HG03354 (cell line): Measurements from ENCODE around the gene PPWD1.
"Not testable (repeated sequence)": the region's sequence is repeated elsewhere in the genome, so short reads cannot be mapped to it uniquely, and the experiment has no call there.

Experiments used
- ATAC-seq: cut with Tn5 transposase; IDR thresholded peaks from one replicate; pipeline ENCODE4 v1.9.1; 2021; ENCODE audit warnings: mild to moderate bottlenecking; ENCODE audit not compliant: unreplicated experiment, poor library complexity, severe bottlenecking

PPWD1 gene

GRCh38 chr5:65562731-65563701 lies at the start of gene PPWD1, which contains the start of gene CENPK:
Gene PPWD1 (plus strand): TSS chr5:65563296. CDS start chr5:65563311, 15 bp downstream.
Gene CENPK (minus strand): TSS chr5:65563168. CDS start chr5:65554907, 8,261 bp downstream.
- peak; percentile 99 for ATAC-seq

GRCh38 chr5:65525726-65526125 lies 37.4 kb upstream of the PPWD1 start:
- no peak for ATAC-seq

GRCh38 chr5:65530904-65531303 lies 32.2 kb upstream of the PPWD1 start:
- ATAC-seq = no peak

- no peak for ATAC-seq
Measured at GRCh38 chr5:65535529-65535987, 27.5 kb upstream of the PPWD1 start.

GRCh38 chr5:65539827-65540226 lies 23.3 kb upstream of the PPWD1 start:
- no peak for ATAC-seq

GRCh38 chr5:65544473-65544872 lies 18.6 kb upstream of the PPWD1 start:
- no peak for ATAC-seq

GRCh38 chr5:65546141-65546540 lies 17.0 kb upstream of the PPWD1 start:
- ATAC-seq = no peak

- ATAC-seq = no peak
Measured at GRCh38 chr5:65548281-65548680, 14.8 kb upstream of the PPWD1 start.

- no peak for ATAC-seq
Measured at GRCh38 chr5:65553941-65554340, 9.2 kb upstream of the PPWD1 start.

- ATAC-seq = no peak
Measured at GRCh38 chr5:65555287-65555686, 7.8 kb upstream of the PPWD1 start.

- ATAC-seq = no peak
Measured at GRCh38 chr5:65556181-65556580, 6.9 kb upstream of the PPWD1 start.

GRCh38 chr5:65556718-65557117 lies 6.4 kb upstream of the PPWD1 start:
- ATAC-seq = no peak

GRCh38 chr5:65563777-65564176 lies 681 bp downstream of the PPWD1 start:
- ATAC-seq = no peak

- ATAC-seq = no peak
Measured at GRCh38 chr5:65566505-65566904, 3.4 kb downstream of the PPWD1 start.

GRCh38 chr5:65570598-65571226 lies 7.6 kb downstream of the PPWD1 start:
- ATAC-seq = no peak

- ATAC-seq = no peak
Measured at GRCh38 chr5:65577141-65577540, 14.0 kb downstream of the PPWD1 start.

GRCh38 chr5:65588694-65589093 lies 25.6 kb downstream of the PPWD1 start:
- ATAC-seq = no peak

- not testable (repeated sequence) for ATAC-seq
Measured at GRCh38 chr5:65601761-65602160, 38.7 kb downstream of the PPWD1 start.

- ATAC-seq = no peak
Measured at GRCh38 chr5:65611524-65611923, 48.4 kb downstream of the PPWD1 start.

GRCh38 chr5:65612298-65612907 lies 49.3 kb downstream of the PPWD1 start:
- ATAC-seq = no peak
